H54 (cell line): ENCODE measurements around the gene SPINK5.

Experiments used
- DNase-seq: peaks from one replicate; pipeline ENCODE4 v3.0.0; 2011; ENCODE audit warnings: low spot score, mixed read lengths; ENCODE audit not compliant: insufficient read length
- FAIRE-seq: peaks from 3 replicates; lab custom pipeline; 2011; peaks lifted over from hg19 to GRCh38; lab: Jason Lieb, UNC
- POLR2A ChIP-seq: IDR thresholded peaks from 2 replicates; pipeline ENCODE4 v1.6.1; 2011; ENCODE audit warnings: low read depth, mild to moderate bottlenecking, low read length

SPINK5 gene

GRCh38 chr5:148083203-148083602 lies 19.4 kb downstream of the SPINK5 start:
- DNase-seq (no peak), FAIRE-seq (no peak)
- TF ChIP-seq POLR2A, result no peak

- FAIRE-seq, result no peak
These were observed 20.5 kb downstream of the SPINK5 start for GRCh38 chr5:148084269-148084668.

GRCh38 chr5:148085310-148085709 lies 21.5 kb downstream of the SPINK5 start:
- FAIRE-seq, result no peak
- DNase-seq, result no peak

More at GRCh38 chr5:148084269-148084668, 20.5 kb downstream of the SPINK5 start:
- no peak for TF ChIP-seq POLR2A
- no peak for DNase-seq

GRCh38 chr5:148085977-148086705 lies 22.4 kb downstream of the SPINK5 start:
- TF ChIP-seq POLR2A, result no peak
- DNase-seq (no peak), FAIRE-seq (no peak)

More at GRCh38 chr5:148085310-148085709, 21.5 kb downstream of the SPINK5 start:
- TF ChIP-seq POLR2A, result no peak

GRCh38 chr5:148090146-148090772 lies 26.5 kb downstream of the SPINK5 start:
- DNase-seq (no peak), FAIRE-seq (no peak)
- TF ChIP-seq POLR2A, result no peak

GRCh38 chr5:148090773-148091250 lies 27.0 kb downstream of the SPINK5 start:
- TF ChIP-seq POLR2A, result no peak
- FAIRE-seq, result no peak
- no peak for DNase-seq

- FAIRE-seq (no peak), DNase-seq (no peak)
- TF ChIP-seq POLR2A, result no peak
These were observed 28.5 kb downstream of the SPINK5 start for GRCh38 chr5:148091991-148092964.

- DNase-seq, result no peak
- no peak for TF ChIP-seq POLR2A
- no peak for FAIRE-seq
These were observed 30.6 kb downstream of the SPINK5 start for GRCh38 chr5:148094336-148094735.

- FAIRE-seq (no peak), DNase-seq (no peak)
- no peak for TF ChIP-seq POLR2A
These were observed 40.4 kb downstream of the SPINK5 start for GRCh38 chr5:148104226-148104625.

- no peak for FAIRE-seq
These were observed 43.8 kb downstream of the SPINK5 start for GRCh38 chr5:148107608-148108007.

GRCh38 chr5:148113243-148113642 lies 49.5 kb downstream of the SPINK5 start:
- FAIRE-seq, result no peak
- TF ChIP-seq POLR2A, result no peak
- no peak for DNase-seq

More at GRCh38 chr5:148107608-148108007, 43.8 kb downstream of the SPINK5 start:
- no peak for DNase-seq
- TF ChIP-seq POLR2A, result no peak

- FAIRE-seq, result no peak
- no peak for TF ChIP-seq POLR2A
These were observed 56.5 kb downstream of the SPINK5 start for GRCh38 chr5:148120317-148120716.

GRCh38 chr5:148125641-148126040 lies 61.9 kb downstream of the SPINK5 start:
- TF ChIP-seq POLR2A, result no peak
- DNase-seq, result no peak

More at GRCh38 chr5:148120317-148120716, 56.5 kb downstream of the SPINK5 start:
- DNase-seq, result no peak

More at GRCh38 chr5:148125641-148126040, 61.9 kb downstream of the SPINK5 start:
- peak; percentile 15 for FAIRE-seq
